Heart left ventricle (tissue), 16 donors: ENCODE data around the gene MEGF10. TPM values are rescaled to one million over a fixed set of nuclear protein-coding genes. Genes with fewer than 3 reads are reported as not detected.
"Not testable (repeated sequence)": the region's sequence is repeated elsewhere in the genome, so short reads cannot be mapped to it uniquely, and the experiment has no call there.

Source experiments
- ATAC-seq, 4 donors: fragments of 200-7000 bp; cut with Tn5 transposase; one replicate each; pipeline ENCODE4 v1.9.1; 2020 to 2022; ENCODE audit warnings: moderate library complexity in 4 of 4, mild to moderate bottlenecking in 3 of 4, moderate number of reproducible peaks in 1 of 4
- DNase-seq, 5 donors: peaks; one replicate each; pipeline ENCODE4 v3.0.0-alpha.2; 2020
- H3K27ac ChIP-seq, 12 donors: fragments of 200-600 bp; sonication (generic) in 4 of 12; one replicate each; pipeline versions ENCODE4 v1.5.0 to v1.8.0; 2016 to 2022; ENCODE audit warnings: mild to moderate bottlenecking in 2 of 12
- H3K27me3 ChIP-seq, 9 donors: fragments of 200-600 bp; sonication (generic) in 2 of 9; one replicate each; pipeline versions ENCODE4 v1.5.1 to v1.8.0; 2016 to 2022; ENCODE audit warnings: mild to moderate bottlenecking in 3 of 9
- H3K36me3 ChIP-seq, 9 donors: fragments of 200-600 bp; sonication (generic) in 2 of 9; one replicate each; pipeline versions ENCODE4 v1.5.0 to v1.8.0; 2018 to 2022; ENCODE audit warnings: mild to moderate bottlenecking in 2 of 9
- H3K4me1 ChIP-seq, 12 donors: fragments of 200-600 bp; sonication (generic) in 4 of 12; one replicate each; pipeline versions ENCODE4 v1.5.0 to v1.8.0; 2016 to 2022; ENCODE audit warnings: mild to moderate bottlenecking in 3 of 12
- H3K4me3 ChIP-seq, 12 donors: fragments of 200-600 bp; sonication (generic) in 4 of 12; one replicate each; pipeline versions ENCODE4 v1.5.0 to v1.8.0; 2017 to 2022; ENCODE audit warnings: mild to moderate bottlenecking in 9 of 12, moderate library complexity in 4 of 12
- H3K9me3 ChIP-seq, 12 donors: fragments of 200-600 bp; sonication (generic) in 4 of 12; one replicate each; pipeline versions ENCODE4 v1.5.0 to v1.8.0; 2016 to 2022; ENCODE audit warnings: mild to moderate bottlenecking in 1 of 12
- CTCF ChIP-seq, 12 donors: fragments of 200-600 bp; sonication (generic) in 4 of 12; IDR thresholded peaks; one replicate each; pipeline versions ENCODE4 v1.5.0 to v1.8.0; 2018 to 2022; ENCODE audit warnings: antibody characterized with exemption in 12 of 12, mild to moderate bottlenecking in 5 of 12
- POLR2A ChIP-seq, 2 donors: fragments of 450-650 bp; IDR thresholded peaks; one replicate each; pipeline ENCODE4 v1.6.1; 2017; ENCODE audit warnings: antibody characterized with exemption in 2 of 2, mild to moderate bottlenecking in 2 of 2, moderate library complexity in 2 of 2
- WGBS, 4 donors: extraction: QIAGEN DNeasy Blood & Tissue Kit in 2 of 4; methylation state at CpG; one replicate each; pipeline versions ENCODE4 v1.1.5 to v1.1.7; 2013 to 2018; 5-methylcytosine and 5-hydroxymethylcytosine counted together
- intact Hi-C, 10 donors: fragments of 100-400 bp; cut with DNase I; formaldehyde crosslinking; loops; one replicate each; pipeline versions ENCODE4 v1.11.1 to v1.14.2; 2022
- polyA plus RNA-seq, 2 donors: library from polyadenylated mRNA; stranded (reverse); fragments of 200-250 nt; gene quantifications; one replicate each; pipeline ENCODE4 v1.2.3, GENCODE V29; 2013
- total RNA-seq, 9 donors: library from RNA; depleted of rRNA in 2 of 9; stranded (reverse); fragments of >200 nt in 2 of 9; fragmentation: NEBNext Ultra II Directional in 3 of 9; extraction: Animal tissue kit (Norgen Biotek cat#: 25700) in 3 of 9; gene quantifications; one replicate each; pipeline versions ENCODE4 v1.1.0 to v1.2.4, GENCODE V29; 2016 to 2023
- donor health status: ischemic (EF 13 %, LVEDD 7.1; RV severe dilation, severe dysfunction).
- donor health status: healthy with polysubstance abuse.
- donor health status: DM: no; HTN: yes; CAD: no.
- donor health status: DM: no; HTN: no; CAD: no.
- donor health status: ischemic (EF 25% LVEDD 6.9; RV normal size, moderate dysfunction).
- donor health status: ischemic (EF 25% LVEDD 5.7; RV mildly dilated, moderate dysfunction).
- donor health status: healthy.
- donor health status: DM: yes; HTN: yes; CAD: no.
- donor health status: ischemic (EF 35%, LVEDD 5.7; RV mildly dilated, moderate dysfunction).
- donor health status: nonischemic (EF 11% LVEDD 7.7; RV severe dilation, severe dysfunction).
- donor health status: DM: yes; HTN: yes; CAD: no.
- donor health status: PGD.
- donor health status: ischemic (EF 29% LVEDD 5.4; RV normal size, mild dysfunction).
- donor health status: nonischemic (EF 23%, LVEDD 6.1; RV moderate dilation, normal function).

The MEGF10 gene
- total and polyA plus RNA-seq, 11 donors = 0.04 to 1.3 (median 0.32) TPM

- H3K36me3 ChIP-seq = no peaks in the 10 kb centered on the region
- ATAC-seq (no peak), DNase-seq (no peak)
- H3K4me1 ChIP-seq = no peaks in the 10 kb centered on the region
- no peak overlapping the region for H3K4me3 ChIP-seq
- intact Hi-C loops = no loop called here
- TF ChIP-seq CTCF (IDR thresholded peaks at IDR 0.05) (no peak), POLR2A (IDR thresholded peaks at IDR 0.05) (no peak)
- H3K27ac ChIP-seq = no peak overlapping the region
- 44 to 74% (median 54%) methylated on average over 2 of the region's 2 CpGs for WGBS, 4 donors
- H3K9me3 ChIP-seq = no peaks in the 10 kb centered on the region
- no peaks in the 10 kb centered on the region for H3K27me3 ChIP-seq
These were observed 14.9 kb downstream of the MEGF10 start for GRCh38 chr5:127305493-127305892.

DNA sequence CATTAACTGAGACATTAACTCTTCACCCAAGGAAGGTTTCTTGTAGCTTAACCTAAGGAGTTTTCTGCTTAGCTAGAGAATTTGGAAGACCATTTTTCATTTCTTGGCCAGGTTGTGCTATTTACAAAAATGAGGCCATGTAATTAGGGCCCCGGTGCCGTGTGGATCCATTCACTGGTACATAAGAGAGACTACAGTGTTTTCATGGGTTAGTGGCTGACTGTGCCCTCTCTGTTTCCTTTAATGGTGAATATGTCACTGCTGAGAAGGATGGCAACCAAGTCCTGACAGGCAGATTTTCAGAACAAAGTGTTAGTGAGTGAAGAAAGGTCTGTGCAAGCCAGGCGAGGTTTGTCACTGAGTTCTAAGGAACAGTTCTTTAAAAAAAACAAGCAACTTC, 15.4 kb downstream of the MEGF10 start:
- DNase-seq (no peak), ATAC-seq (no peak)
- intact Hi-C loops = no loop called here
- WGBS, 4 donors = 86 to 92% (median 89%) methylated on average over 3 of the region's 3 CpGs
- Histone ChIP-seq H3K9me3 (no peaks in the 10 kb centered on the region), H3K36me3 (no peaks in the 10 kb centered on the region), H3K27me3 (no peaks in the 10 kb centered on the region), H3K4me3 (no peak overlapping the region), H3K27ac (no peak overlapping the region), H3K4me1 (no peaks in the 10 kb centered on the region)
- TF ChIP-seq POLR2A (IDR thresholded peaks at IDR 0.05) (no peak), CTCF (IDR thresholded peaks at IDR 0.05) (no peak)

DNA sequence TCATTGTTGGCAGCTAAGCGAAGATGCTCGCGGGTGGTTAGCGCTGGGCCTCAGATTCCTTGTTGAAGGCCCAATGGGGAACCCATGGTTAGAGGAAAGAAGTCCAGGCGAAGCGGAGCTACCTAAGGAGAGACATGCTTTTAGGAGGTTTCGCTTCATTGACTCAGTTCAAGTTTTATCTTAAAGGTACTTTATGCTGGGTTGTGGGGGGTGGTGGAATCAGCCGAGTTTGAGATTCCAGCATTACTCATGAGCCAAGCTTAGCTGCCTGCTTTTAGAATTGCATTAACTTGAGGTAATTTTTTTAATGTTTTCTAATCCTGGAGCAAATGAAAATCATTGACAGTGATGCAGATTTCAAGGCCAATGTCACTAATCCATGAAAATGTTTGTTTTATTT, 16.1 kb downstream of the MEGF10 start:
- intact Hi-C loops = no loop called here
- Histone ChIP-seq H3K27ac (no peak overlapping the region), H3K4me1 (no peaks in the 10 kb centered on the region), H3K36me3 (no peaks in the 10 kb centered on the region), H3K4me3 (no peak overlapping the region), H3K27me3 (no peaks in the 10 kb centered on the region), H3K9me3 (no peaks in the 10 kb centered on the region)
- 90 to 97% (median 93%) methylated on average over 8 of the region's 8 CpGs for WGBS, 4 donors
- DNase-seq (no peak), ATAC-seq (no peak)
- TF ChIP-seq CTCF (IDR thresholded peaks at IDR 0.05) (no peak), POLR2A (IDR thresholded peaks at IDR 0.05) (no peak)

DNA sequence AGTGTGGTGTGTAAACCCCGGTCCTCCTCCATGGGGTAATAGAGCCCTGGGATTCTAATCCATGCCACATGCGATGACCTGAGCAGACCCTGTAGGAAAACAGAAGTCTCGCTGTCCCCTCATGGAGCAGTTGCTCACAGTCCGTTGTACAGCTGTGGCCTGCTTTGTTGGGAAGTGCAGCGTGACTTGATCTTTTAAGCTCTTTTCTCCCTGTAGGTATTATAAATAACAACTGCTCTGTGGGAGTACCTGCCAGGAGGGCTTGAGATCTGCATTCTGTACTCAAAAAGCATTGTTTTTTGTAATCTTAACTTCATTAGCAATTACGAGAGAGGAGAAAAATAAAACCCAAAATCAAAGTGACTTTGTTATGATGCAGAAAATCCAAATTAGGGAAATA, 17.3 kb downstream of the MEGF10 start:
- ATAC-seq (no peak), DNase-seq (no peak)
- H3K36me3 ChIP-seq = no peaks in the 10 kb centered on the region
- H3K4me1 ChIP-seq = no peaks in the 10 kb centered on the region
- H3K4me3 ChIP-seq = no peak overlapping the region
- H3K27ac ChIP-seq = no peak overlapping the region
- TF ChIP-seq CTCF (IDR thresholded peaks at IDR 0.05) (no peak), POLR2A (IDR thresholded peaks at IDR 0.05) (no peak)
- intact Hi-C loops = no loop called here
- H3K27me3 ChIP-seq = no peaks in the 10 kb centered on the region
- no peaks in the 10 kb centered on the region for H3K9me3 ChIP-seq
- 83 to 86% (median 85%) methylated on average over 6 of the region's 6 CpGs for WGBS, 4 donors

DNA sequence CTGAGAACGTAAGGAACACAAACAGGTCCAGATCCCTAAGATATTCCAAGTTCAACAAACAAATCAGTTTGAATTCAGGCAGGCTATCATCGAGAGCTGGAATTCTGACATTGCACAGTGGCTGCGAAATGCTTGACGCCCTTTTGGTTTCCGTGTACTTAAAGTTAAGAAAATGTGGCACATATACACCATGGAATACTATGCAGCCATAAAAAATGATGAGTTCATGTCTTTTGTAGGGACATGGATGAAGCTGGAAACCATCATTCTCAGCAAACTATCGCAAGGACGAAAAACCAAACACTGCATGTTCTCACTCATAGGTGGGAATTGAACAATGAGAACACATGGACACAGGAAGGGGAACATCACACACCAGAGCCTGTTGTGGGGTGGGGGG, 17.7 kb downstream of the MEGF10 start:
- H3K4me3 ChIP-seq, ATAC-seq, H3K4me1 ChIP-seq, H3K27me3 ChIP-seq, DNase-seq, H3K36me3 ChIP-seq, H3K9me3 ChIP-seq, intact Hi-C loops, H3K27ac ChIP-seq: not testable (repeated sequence)
- 91 to 95% (median 93%) methylated on average over 5 to 7 of the region's 7 CpGs for WGBS, 4 donors
